ENCODE results near the gene MINDY2.

MINDY2 gene

DNA sequence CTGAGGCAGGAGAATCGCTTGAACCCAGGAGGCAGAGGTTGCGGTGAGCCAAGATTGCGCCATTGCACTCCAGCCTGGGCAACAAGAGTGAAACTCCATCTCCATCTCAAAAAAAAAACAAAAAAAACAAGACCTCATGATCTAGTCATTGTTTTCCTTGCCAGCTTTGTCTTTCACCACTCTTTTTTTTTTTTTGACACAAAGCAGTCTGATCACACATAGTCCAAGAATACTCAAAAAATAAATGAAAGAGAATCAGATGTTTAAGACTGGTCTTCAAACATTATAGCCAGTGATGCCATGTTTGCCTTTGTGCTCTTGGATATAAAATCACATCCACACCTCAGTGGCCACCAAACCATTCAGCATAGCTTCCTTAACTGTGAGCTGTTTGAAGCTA lies 15.8 kb upstream of the MINDY2 start:
- no peak overlapping the region for H3K4me3 ChIP-seq (ENCODE audit: low read depth, low read length)
- DNase-seq (ENCODE audit: low read depth): no peak
- TF ChIP-seq CTCF (IDR thresholded peaks at IDR 0.05; ENCODE audit: control insufficient read depth, extremely low read depth, insufficient read depth): no peak

DNA sequence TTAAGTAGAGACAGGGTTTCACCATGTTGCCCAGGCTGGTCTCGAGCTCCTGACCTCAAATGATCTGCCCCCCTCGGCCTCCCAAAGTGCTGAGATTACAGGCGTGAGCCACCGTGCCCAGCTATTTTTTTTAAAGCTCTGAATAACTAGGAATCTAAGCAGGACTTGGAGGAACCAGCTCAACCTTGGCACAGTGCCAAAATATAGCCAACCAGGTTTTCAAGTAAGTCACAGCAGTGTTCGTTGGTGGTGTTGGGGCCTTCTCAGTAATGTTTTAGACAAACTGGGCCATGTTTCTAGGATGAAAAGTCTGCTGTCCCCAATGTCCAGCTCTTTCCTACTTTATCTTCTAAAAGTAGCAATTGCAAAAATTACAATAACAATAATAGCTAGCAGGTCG lies 15.1 kb upstream of the MINDY2 start:
- no peak for DNase-seq (ENCODE audit: low read depth)
- no peak for TF ChIP-seq CTCF (IDR thresholded peaks at IDR 0.05; ENCODE audit: control insufficient read depth, extremely low read depth, insufficient read depth)
- H3K4me3 ChIP-seq (ENCODE audit: low read depth, low read length): no peak overlapping the region

DNA sequence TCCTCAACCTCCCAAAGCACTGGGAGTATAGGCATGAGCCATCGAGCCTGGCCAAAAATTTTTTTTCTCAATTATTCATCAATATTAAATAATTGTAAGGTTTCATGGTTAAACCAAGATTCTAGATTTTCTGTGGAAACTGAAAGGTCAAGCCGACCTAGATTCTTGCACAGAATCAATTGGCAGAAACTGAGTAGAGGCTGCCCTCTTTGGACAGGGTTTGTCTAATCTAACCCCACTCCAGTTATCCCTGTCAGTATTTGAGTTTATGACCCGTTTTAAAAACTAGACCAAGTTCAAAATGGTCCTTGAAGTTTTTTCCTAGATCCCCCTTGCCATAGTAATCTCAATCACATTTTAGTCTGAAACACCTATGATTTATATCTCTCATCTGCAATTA lies 13.0 kb upstream of the MINDY2 start:
- TF ChIP-seq CTCF (IDR thresholded peaks at IDR 0.05; ENCODE audit: control insufficient read depth, extremely low read depth, insufficient read depth): peak; percentile 37; the same call in 1 of the 2 replicates
- DNase-seq (ENCODE audit: low read depth): no peak
- H3K4me3 ChIP-seq (ENCODE audit: low read depth, low read length): no peak overlapping the region

DNA sequence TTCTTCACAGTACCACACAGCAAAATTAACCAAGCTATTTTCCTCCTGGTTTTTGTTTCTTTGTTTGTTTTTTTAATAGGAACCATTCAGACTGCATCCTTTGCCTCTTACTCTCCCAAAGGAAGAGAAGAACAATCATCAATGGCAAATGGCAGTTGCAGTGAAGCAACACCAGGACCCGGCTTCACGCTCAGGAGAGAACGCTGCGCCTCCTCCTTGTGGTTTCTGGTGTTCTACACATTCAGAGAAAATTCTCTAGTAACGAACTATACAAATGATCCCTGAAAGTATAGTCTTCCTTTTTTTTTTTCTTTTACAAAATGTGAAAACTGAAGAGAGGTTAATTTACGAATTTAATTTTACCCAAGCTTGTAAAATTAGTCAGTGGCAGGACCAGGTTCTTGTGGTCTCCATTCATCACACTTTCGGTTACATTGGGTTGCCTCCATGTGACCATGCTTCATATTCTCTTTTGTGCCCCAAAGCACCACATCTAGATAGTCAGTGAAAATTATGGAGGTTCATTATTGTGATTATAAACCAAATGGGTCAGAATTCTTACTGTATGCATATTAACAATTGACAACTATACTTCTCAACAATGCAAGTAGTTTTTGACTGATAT lies 10.6 kb upstream of the MINDY2 start:
- no peak overlapping the region for H3K4me3 ChIP-seq (ENCODE audit: low read depth, low read length)
- DNase-seq (ENCODE audit: low read depth): no peak
- no peak for TF ChIP-seq CTCF (IDR thresholded peaks at IDR 0.05; ENCODE audit: control insufficient read depth, extremely low read depth, insufficient read depth)

GRCh38 chr15:58761010-58761388 lies 10.1 kb upstream of the MINDY2 start:
- H3K4me3 ChIP-seq (ENCODE audit: low read depth, low read length): no peak overlapping the region
- TF ChIP-seq CTCF (IDR thresholded peaks at IDR 0.05; ENCODE audit: control insufficient read depth, extremely low read depth, insufficient read depth): no peak
- DNase-seq (ENCODE audit: low read depth): no peak

- no peak overlapping the region for H3K4me3 ChIP-seq (ENCODE audit: low read depth, low read length)
- TF ChIP-seq CTCF (IDR thresholded peaks at IDR 0.05; ENCODE audit: control insufficient read depth, extremely low read depth, insufficient read depth): no peak
- no peak for DNase-seq (ENCODE audit: low read depth)
Measured at GRCh38 chr15:58762285-58762684, 8.8 kb upstream of the MINDY2 start.

DNA sequence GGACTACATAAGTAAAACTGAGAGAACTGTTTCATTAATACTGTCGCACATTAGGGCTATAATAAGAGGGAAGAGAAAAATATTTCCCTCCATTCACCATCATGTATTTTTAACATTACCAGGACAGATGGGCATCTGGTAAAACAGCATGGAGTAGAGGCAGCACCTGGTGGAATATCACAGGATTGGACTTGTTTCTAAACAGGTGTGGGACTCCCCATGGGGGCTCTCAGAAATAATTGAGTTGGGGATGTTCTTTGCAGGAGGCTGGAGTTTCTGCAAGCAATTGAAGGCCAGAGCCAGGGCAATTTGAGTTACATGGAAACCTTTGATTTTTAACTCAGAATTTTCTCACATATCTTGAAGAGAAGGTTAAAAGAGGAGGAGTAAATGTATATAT lies 8.4 kb upstream of the MINDY2 start:
- no peak for DNase-seq (ENCODE audit: low read depth)
- H3K4me3 ChIP-seq (ENCODE audit: low read depth, low read length): no peak overlapping the region
- TF ChIP-seq CTCF (IDR thresholded peaks at IDR 0.05; ENCODE audit: control insufficient read depth, extremely low read depth, insufficient read depth): no peak

Measured in LNCaP clone FGC (cell line).